HFFc6 (cell line): ENCODE measurements around the gene RANBP1. TPM values are rescaled to one million over a fixed set of nuclear protein-coding genes. Genes with fewer than 3 reads are reported as not detected.
A peak's percentile ranks its signal among the peaks of the same experiment; 100 is the strongest.

ENCODE experiments used
- DNase-seq: peaks from one replicate; pipeline ENCODE4 v3.0.0-alpha.2; 2018
- H3K27ac Mint-ChIP-seq: 2 replicates; pipeline ENCODE4 v1.8.0; 2020; ENCODE audit warnings: mild to moderate bottlenecking, mixed read lengths
- H3K27me3 Mint-ChIP-seq: 2 replicates; pipeline ENCODE4 v1.8.0; 2021; ENCODE audit warnings: mild to moderate bottlenecking, moderate library complexity, mixed read lengths; ENCODE audit not compliant: insufficient read depth
- H3K36me3 Mint-ChIP-seq: 2 replicates; pipeline ENCODE4 v1.8.0; 2021; ENCODE audit warnings: low read depth, mixed read lengths
- H3K4me1 Mint-ChIP-seq: 2 replicates; pipeline ENCODE4 v1.8.0; 2020; ENCODE audit warnings: low read depth, mixed read lengths
- H3K4me3 Mint-ChIP-seq: 2 replicates; pipeline ENCODE4 v1.8.0; 2020; ENCODE audit warnings: mild to moderate bottlenecking, moderate library complexity, mixed read lengths
- H3K9me3 Mint-ChIP-seq: 2 replicates; pipeline ENCODE4 v1.8.0; 2020; ENCODE audit warnings: mild to moderate bottlenecking, mixed read lengths
- CTCF ChIP-seq: fragments of 200-600 bp; sonication (generic); IDR thresholded peaks from 2 replicates; pipeline ENCODE4 v1.5.0; 2021; ENCODE audit warnings: antibody characterized with exemption, mild to moderate bottlenecking
- total RNA-seq, 6 experiments: library from RNA; stranded (reverse); fragmentation: NEBNext Ultra II Directional; extraction: Animal tissue kit (Norgen Biotek cat#: 25700); gene quantifications; 2 replicates in 1 of 6; 3 replicates in 5 of 6; pipeline ENCODE4 v1.2.3, GENCODE V29; 2021

Gene RANBP1
- total RNA-seq, 6 experiments from 2014 or later: 177 to 231 (median 226) TPM

- no peak for DNase-seq
- H3K9me3 Mint-ChIP-seq: no peaks in the 10 kb centered on the region
- 0 out of 2 replicates have a peak, but pooled peaks cover 3% of the 10 kb centered on the region for H3K36me3 Mint-ChIP-seq
- no peak for TF ChIP-seq CTCF
- no peaks in the 10 kb centered on the region for H3K27me3 Mint-ChIP-seq
- H3K4me3 Mint-ChIP-seq: no peak overlapping the region
- H3K27ac Mint-ChIP-seq: no peak overlapping the region
- peaks cover 13% of the 10 kb centered on the region for H3K4me1 Mint-ChIP-seq
These were observed 23.6 kb downstream of the RANBP1 start for GRCh38 chr22:20139391-20140106.

GRCh38 chr22:20140107-20140445 is 24.2 kb downstream of the RANBP1 start:
- no peaks in the 10 kb centered on the region for H3K27me3 Mint-ChIP-seq
- no peak overlapping the region for H3K4me3 Mint-ChIP-seq
- TF ChIP-seq CTCF: no peak
- peaks cover 13% of the 10 kb centered on the region for H3K4me1 Mint-ChIP-seq
- DNase-seq: no peak
- no peak overlapping the region for H3K27ac Mint-ChIP-seq
- no peaks in the 10 kb centered on the region for H3K9me3 Mint-ChIP-seq
- 0 out of 2 replicates have a peak, but pooled peaks cover 3% of the 10 kb centered on the region for H3K36me3 Mint-ChIP-seq

- no peak for DNase-seq
- no peaks in the 10 kb centered on the region for H3K27me3 Mint-ChIP-seq
- H3K4me3 Mint-ChIP-seq: no peak overlapping the region
- no peak for TF ChIP-seq CTCF
- H3K36me3 Mint-ChIP-seq: 0 out of 2 replicates have a peak, but pooled peaks cover 3% of the 10 kb centered on the region
- H3K27ac Mint-ChIP-seq: peak overlapping the region; percentile 75
- peaks cover 13% of the 10 kb centered on the region for H3K4me1 Mint-ChIP-seq
- no peaks in the 10 kb centered on the region for H3K9me3 Mint-ChIP-seq
These were observed 24.6 kb downstream of the RANBP1 start for GRCh38 chr22:20140521-20140964.

- no peaks in the 10 kb centered on the region for H3K27me3 Mint-ChIP-seq
- peak overlapping the region; percentile 75 for H3K27ac Mint-ChIP-seq
- H3K36me3 Mint-ChIP-seq: 0 out of 2 replicates have a peak, but pooled peaks cover 3% of the 10 kb centered on the region
These were observed 25.5 kb downstream of the RANBP1 start for GRCh38 chr22:20141186-20142077.

More at GRCh38 chr22:20141186-20142077, 25.5 kb downstream of the RANBP1 start:
- H3K4me1 Mint-ChIP-seq: peaks cover 13% of the 10 kb centered on the region
- DNase-seq: peak; percentile 82
- H3K4me3 Mint-ChIP-seq: no peak overlapping the region
- no peak for TF ChIP-seq CTCF
- no peaks in the 10 kb centered on the region for H3K9me3 Mint-ChIP-seq
